OCI-LY7 (cell line): ENCODE results near the gene RAB6B. TPM values are rescaled to one million over a fixed set of nuclear protein-coding genes. Genes with fewer than 3 reads are reported as not detected.

Experiments
- BruUV-seq: library from RNA; stranded (reverse); fragments of 400-500 nt; replicated peaks from 2 replicates; lab custom pipeline; 2021; lab: Mats Ljungman, UMichigan
- CTCF ChIA-PET: fragments of 300-600 bp; sonication (Branson Sonifier 250); formaldehyde crosslinking; loops from one replicate; lab custom pipeline; 2022; ENCODE audit warnings: antibody characterized with exemption; ENCODE audit not compliant: unreplicated experiment; lab: Charles Lee
- POLR2A ChIA-PET: fragments of 300-600 bp; sonication (Branson Sonifier 250); formaldehyde crosslinking; loops from one replicate; lab custom pipeline; 2022; ENCODE audit warnings: antibody characterized with exemption; lab: Charles Lee
- DNase-seq: peaks from one replicate; pipeline ENCODE4 v3.0.0-alpha.2; 2015; ENCODE audit warnings: low spot score
- H2AFZ ChIP-seq: fragments of 200-600 bp; sonication (generic), shearing (Covaris generic); 2 replicates; pipeline ENCODE4 v1.6.1; 2014; ENCODE audit warnings: mild to moderate bottlenecking, antibody characterized with exemption, low read length, moderate library complexity
- H3K27ac ChIP-seq: fragments of 200-600 bp; sonication (generic); 2 replicates; pipeline ENCODE4 v1.5.1; 2014; ENCODE audit warnings: mixed run types, low read depth, mild to moderate bottlenecking, moderate library complexity, low read length, inconsistent platforms; ENCODE audit not compliant: poor library complexity, severe bottlenecking
- H3K36me3 ChIP-seq: fragments of 200-600 bp; sonication (generic); 2 replicates; pipeline ENCODE4 v1.6.1; 2014; ENCODE audit warnings: mild to moderate bottlenecking, antibody characterized with exemption, low read length, moderate library complexity, mixed read lengths; ENCODE audit not compliant: insufficient read depth
- H3K4me1 ChIP-seq: fragments of 200-600 bp; sonication (generic); 2 replicates; pipeline ENCODE4 v1.5.1; 2014; ENCODE audit warnings: mild to moderate bottlenecking, low read length; ENCODE audit not compliant: insufficient read depth, poor library complexity, severe bottlenecking
- H3K4me2 ChIP-seq: fragments of 200-600 bp; sonication (generic); 2 replicates; pipeline ENCODE4 v1.6.1; 2014; ENCODE audit warnings: mild to moderate bottlenecking, low read length
- H3K4me3 ChIP-seq: fragments of 200-600 bp; sonication (generic); 2 replicates; pipeline ENCODE4 v1.5.1; 2014; ENCODE audit warnings: mild to moderate bottlenecking, low read depth, low read length; ENCODE audit not compliant: poor library complexity, severe bottlenecking
- H3K79me2 ChIP-seq: fragments of 200-600 bp; sonication (generic); 2 replicates; pipeline ENCODE4 v1.6.1; 2016; ENCODE audit warnings: low read depth, mild to moderate bottlenecking, low read length, moderate library complexity, mixed read lengths; ENCODE audit not compliant: insufficient read depth
- H3K9me2 ChIP-seq: fragments of 200-600 bp; sonication (generic); 2 replicates; pipeline ENCODE4 v1.6.1; 2016; ENCODE audit warnings: mild to moderate bottlenecking, low read length, mixed read lengths; ENCODE audit not compliant: insufficient read depth
- H3K9me3 ChIP-seq: fragments of 200-600 bp; sonication (generic); 2 replicates; pipeline ENCODE4 v1.6.1; 2014; ENCODE audit warnings: mild to moderate bottlenecking, mixed run types, low read length, mixed read lengths
- H4K20me1 ChIP-seq: fragments of 200-600 bp; sonication (generic); 2 replicates; pipeline ENCODE4 v1.6.1; 2014; ENCODE audit warnings: mild to moderate bottlenecking, antibody characterized with exemption, low read length, moderate library complexity, mixed read lengths; ENCODE audit not compliant: insufficient read depth
- EZH2phosphoT487 ChIP-seq: fragments of 200-600 bp; sonication (generic); IDR thresholded peaks from 2 replicates; pipeline ENCODE4 v1.6.1; 2018; ENCODE audit warnings: low read depth, borderline replicate concordance, mild to moderate bottlenecking, mixed run types, antibody characterized with exemption, low read length, moderate library complexity, mixed read lengths
- intact Hi-C: fragments of 100-400 bp; cut with micrococcal nuclease; formaldehyde crosslinking; loops from one replicate; pipeline ENCODE4 v1.10.0; 2022; ENCODE audit not compliant: unreplicated experiment
- total RNA-seq, 2 experiments: library from RNA; depleted of rRNA in 1 of 2; stranded (reverse); fragments of >200 nt in 1 of 2; shearing (Covaris generic) in 1 of 2; gene quantifications; 2 replicates each; pipeline ENCODE4 v1.2.3, GENCODE V29; 2014 to 2022
- TF ChIP-seq, protein P1 (sequence below): fragments of 200-600 bp; sonication (generic); conservative IDR thresholded peaks from 2 replicates; pipeline ENCODE4 v1.5.1; 2014; ENCODE audit warnings: mild to moderate bottlenecking, antibody characterized with exemption, low read length, moderate library complexity, mixed read lengths

Gene RAB6B
- total RNA-seq, 2 experiments from 2014 or later, result not detected

GRCh38 chr3:133851266-133851906, 44.3 kb downstream of the RAB6B start:
- Histone ChIP-seq H4K20me1 (no peaks in the 10 kb centered on the region), H3K4me2 (no peak overlapping the region), H3K4me1 (no peaks in the 10 kb centered on the region), H3K27ac (no peak overlapping the region), H3K9me2 (no peaks in the 10 kb centered on the region), H3K36me3 (no peaks in the 10 kb centered on the region), H3K9me3 (no peaks in the 10 kb centered on the region), H3K4me3 (no peak overlapping the region), H3K79me2 (no peaks in the 10 kb centered on the region), H2AFZ (no peak overlapping the region)
- BruUV-seq, result no TSS peak
- TF ChIP-seq EZH2phosphoT487, result no peak
- TF ChIP-seq, protein P1, sequence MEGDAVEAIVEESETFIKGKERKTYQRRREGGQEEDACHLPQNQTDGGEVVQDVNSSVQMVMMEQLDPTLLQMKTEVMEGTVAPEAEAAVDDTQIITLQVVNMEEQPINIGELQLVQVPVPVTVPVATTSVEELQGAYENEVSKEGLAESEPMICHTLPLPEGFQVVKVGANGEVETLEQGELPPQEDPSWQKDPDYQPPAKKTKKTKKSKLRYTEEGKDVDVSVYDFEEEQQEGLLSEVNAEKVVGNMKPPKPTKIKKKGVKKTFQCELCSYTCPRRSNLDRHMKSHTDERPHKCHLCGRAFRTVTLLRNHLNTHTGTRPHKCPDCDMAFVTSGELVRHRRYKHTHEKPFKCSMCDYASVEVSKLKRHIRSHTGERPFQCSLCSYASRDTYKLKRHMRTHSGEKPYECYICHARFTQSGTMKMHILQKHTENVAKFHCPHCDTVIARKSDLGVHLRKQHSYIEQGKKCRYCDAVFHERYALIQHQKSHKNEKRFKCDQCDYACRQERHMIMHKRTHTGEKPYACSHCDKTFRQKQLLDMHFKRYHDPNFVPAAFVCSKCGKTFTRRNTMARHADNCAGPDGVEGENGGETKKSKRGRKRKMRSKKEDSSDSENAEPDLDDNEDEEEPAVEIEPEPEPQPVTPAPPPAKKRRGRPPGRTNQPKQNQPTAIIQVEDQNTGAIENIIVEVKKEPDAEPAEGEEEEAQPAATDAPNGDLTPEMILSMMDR, result no peak
- POLR2A ChIA-PET, result interaction anchor here (0.7 kb wide), 3 partner anchors 22 to 1160 kb away, joined by 3 to 4 read pairs (median 4); no protein-coding TSS in a partner anchor
- CTCF ChIA-PET, result no interaction called here
- intact Hi-C loops, result no loop called here
- DNase-seq, result no peak

- no TSS peak for BruUV-seq
- Histone ChIP-seq H3K4me2 (no peak overlapping the region), H3K79me2 (no peaks in the 10 kb centered on the region), H4K20me1 (no peaks in the 10 kb centered on the region), H2AFZ (no peak overlapping the region), H3K27ac (no peak overlapping the region), H3K36me3 (no peaks in the 10 kb centered on the region), H3K4me3 (no peak overlapping the region), H3K9me2 (no peaks in the 10 kb centered on the region), H3K9me3 (no peaks in the 10 kb centered on the region), H3K4me1 (no peaks in the 10 kb centered on the region)
- DNase-seq, result no peak
- ChIA-PET POLR2A (no interaction called here), CTCF (no interaction called here)
- intact Hi-C loops, result no loop called here
- TF ChIP-seq EZH2phosphoT487, result no peak
- TF ChIP-seq, protein P1, result no peak
These were observed 45.6 kb downstream of the RAB6B start for GRCh38 chr3:133850034-133850433.

GRCh38 chr3:133849346-133849745, 46.3 kb downstream of the RAB6B start:
- H4K20me1 ChIP-seq, result no peaks in the 10 kb centered on the region
- no peak overlapping the region for H3K4me3 ChIP-seq
- no peaks in the 10 kb centered on the region for H3K9me2 ChIP-seq
- ChIA-PET CTCF (no interaction called here), POLR2A (no interaction called here)
- intact Hi-C loops, result no loop called here
- no peaks in the 10 kb centered on the region for H3K79me2 ChIP-seq
- no peaks in the 10 kb centered on the region for H3K9me3 ChIP-seq
- no peak overlapping the region for H3K27ac ChIP-seq
- H3K36me3 ChIP-seq, result no peaks in the 10 kb centered on the region
- no TSS peak for BruUV-seq
- no peak for TF ChIP-seq EZH2phosphoT487
- TF ChIP-seq, protein P1, result no peak
- H3K4me2 ChIP-seq, result no peak overlapping the region
- no peaks in the 10 kb centered on the region for H3K4me1 ChIP-seq
- no peak overlapping the region for H2AFZ ChIP-seq
- no peak for DNase-seq
